GM12874 (cell line): Measurements from ENCODE around the gene PAX7.

ENCODE experiments used
- CTCF ChIP-seq: IDR thresholded peaks from 2 replicates; pipeline ENCODE4 v1.5.1; 2011; ENCODE audit warnings: low read depth, mild to moderate bottlenecking, control low read depth, low read length, moderate library complexity; ENCODE audit not compliant: insufficient read depth

Gene PAX7

GRCh38 chr1:18750600-18750999 is 120.0 kb downstream of the PAX7 start:
- TF ChIP-seq CTCF: no peak

- TF ChIP-seq CTCF: no peak
These were observed 120.8 kb downstream of the PAX7 start for GRCh38 chr1:18751425-18751824.

- TF ChIP-seq CTCF: no peak
These were observed 121.8 kb downstream of the PAX7 start for GRCh38 chr1:18752409-18752808.

- no peak for TF ChIP-seq CTCF
These were observed 129.5 kb downstream of the PAX7 start for GRCh38 chr1:18760156-18760555.

GRCh38 chr1:18761948-18762840 is 131.5 kb downstream of the PAX7 start:
- TF ChIP-seq CTCF: no peak

GRCh38 chr1:18764362-18764761 is 133.7 kb downstream of the PAX7 start:
- TF ChIP-seq CTCF: no peak

- no peak for TF ChIP-seq CTCF
These were observed 135.1 kb downstream of the PAX7 start for GRCh38 chr1:18765725-18766124.

- TF ChIP-seq CTCF: no peak
These were observed 135.7 kb downstream of the PAX7 start for GRCh38 chr1:18766328-18766727.
